Stimulated activated CD4-positive, alpha-beta T cell treated with anti-CD3 and anti-CD28 coated beads, Interleukin-2, amount 100 ng/mL, for 24 hours (primary cell): ENCODE data around the gene SLC22A13.
A peak's percentile ranks its signal among the peaks of the same experiment; 100 is the strongest.
"Not testable (repeated sequence)": the region's sequence is repeated elsewhere in the genome, so short reads cannot be mapped to it uniquely, and the experiment has no call there.

Experiments
- DNase-seq, 2 donors: peaks; one replicate each; pipeline ENCODE4 v3.0.0-alpha.2; 2020

Gene SLC22A13

DNA sequence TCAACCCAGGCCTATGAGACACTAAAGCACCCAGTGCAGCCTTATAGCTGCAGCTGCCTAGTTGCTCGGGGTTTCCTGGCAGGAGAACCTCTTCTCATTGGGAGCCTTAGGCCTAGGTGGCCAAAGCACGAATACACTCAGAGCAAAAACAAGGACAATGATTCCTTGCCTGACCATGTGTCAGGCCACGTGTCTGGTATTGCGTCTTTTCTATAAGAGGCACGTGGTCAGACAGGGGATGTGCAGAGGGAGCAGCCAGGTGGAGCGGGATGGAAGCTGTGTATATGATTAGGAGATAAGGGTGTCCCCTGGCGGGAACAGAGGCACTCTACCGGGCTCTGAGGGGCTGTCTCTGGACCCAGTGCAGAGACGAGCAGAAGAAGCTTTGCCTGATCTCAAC, 42.8 kb downstream of the SLC22A13 start:
- no peak for DNase-seq

- DNase-seq = no peak
Measured at GRCh38 chr3:38311476-38311875, 45.9 kb downstream of the SLC22A13 start.

DNA sequence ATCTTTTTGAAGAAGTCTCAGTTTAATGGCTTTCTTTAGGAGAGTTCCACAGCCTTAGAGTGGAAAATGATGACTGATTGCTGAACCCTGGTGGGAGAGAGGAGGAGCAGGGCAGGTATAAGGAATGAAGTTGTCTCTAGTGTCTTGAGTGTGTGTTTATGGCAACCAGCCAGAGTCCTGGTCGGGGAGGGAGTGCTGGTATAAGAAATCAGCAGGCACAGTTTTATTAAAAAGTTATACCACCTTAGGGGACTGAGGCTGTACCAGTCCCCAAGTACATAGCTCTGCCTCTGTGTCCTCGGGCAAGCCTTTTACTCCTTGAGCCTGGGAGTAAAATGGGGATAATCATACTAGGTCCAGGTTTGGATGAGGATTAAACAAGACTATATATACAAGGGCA, 46.3 kb downstream of the SLC22A13 start:
- DNase-seq = no peak

GRCh38 chr3:38312356-38312755, 46.7 kb downstream of the SLC22A13 start:
- DNase-seq = no peak

GRCh38 chr3:38313263-38313662, 47.7 kb downstream of the SLC22A13 start:
- no peak for DNase-seq

DNA sequence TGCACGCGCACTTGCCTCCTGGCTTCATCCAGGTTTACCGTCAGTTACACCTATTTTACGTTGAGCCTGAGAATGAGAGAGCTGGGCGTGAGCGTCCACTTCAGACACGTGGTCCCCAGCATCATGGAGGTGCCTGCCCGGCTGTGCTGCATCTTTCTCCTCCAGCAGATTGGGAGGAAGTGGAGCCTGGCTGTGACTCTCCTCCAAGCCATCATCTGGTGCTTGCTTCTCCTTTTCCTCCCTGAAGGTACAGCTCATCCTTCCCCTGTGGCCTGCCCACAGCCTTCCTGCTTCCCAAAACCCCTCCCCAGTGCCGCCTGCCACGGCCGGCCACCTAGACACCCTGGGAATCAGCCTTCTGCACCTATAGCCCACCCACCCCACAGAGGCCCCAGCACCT, 48.1 kb downstream of the SLC22A13 start:
- no peak for DNase-seq

DNA sequence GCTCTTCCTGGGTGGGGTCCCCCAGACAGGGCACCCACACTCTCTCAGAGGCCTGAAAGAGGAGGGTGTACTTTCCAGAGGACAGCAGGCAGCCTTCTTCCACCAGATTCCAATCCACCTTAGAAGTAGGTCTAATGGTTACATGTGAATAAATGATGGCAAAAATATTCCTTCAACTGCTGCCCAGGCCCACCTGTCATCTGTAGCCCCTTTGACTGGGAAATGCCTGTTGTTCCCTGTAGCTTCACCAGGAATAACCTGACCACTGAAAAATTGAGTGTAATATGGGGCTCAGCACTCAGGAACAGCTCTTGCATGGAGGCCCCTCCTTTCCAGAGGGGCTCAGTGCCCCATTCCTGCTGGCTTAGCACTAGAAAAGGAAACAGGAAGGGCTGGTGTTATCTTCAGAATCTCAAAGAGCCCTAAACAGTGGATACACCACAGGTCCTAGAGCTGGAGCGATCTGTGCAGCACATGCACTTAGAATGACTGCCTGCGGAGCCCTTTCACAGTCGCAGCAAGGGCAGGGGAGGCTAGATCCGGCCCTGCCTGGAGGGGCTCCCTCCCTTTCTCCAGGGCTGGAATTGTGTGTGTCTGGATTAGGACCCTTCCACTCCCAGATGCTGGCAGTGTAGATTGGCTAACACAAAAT, 48.6 kb downstream of the SLC22A13 start:
- no peak for DNase-seq

DNA sequence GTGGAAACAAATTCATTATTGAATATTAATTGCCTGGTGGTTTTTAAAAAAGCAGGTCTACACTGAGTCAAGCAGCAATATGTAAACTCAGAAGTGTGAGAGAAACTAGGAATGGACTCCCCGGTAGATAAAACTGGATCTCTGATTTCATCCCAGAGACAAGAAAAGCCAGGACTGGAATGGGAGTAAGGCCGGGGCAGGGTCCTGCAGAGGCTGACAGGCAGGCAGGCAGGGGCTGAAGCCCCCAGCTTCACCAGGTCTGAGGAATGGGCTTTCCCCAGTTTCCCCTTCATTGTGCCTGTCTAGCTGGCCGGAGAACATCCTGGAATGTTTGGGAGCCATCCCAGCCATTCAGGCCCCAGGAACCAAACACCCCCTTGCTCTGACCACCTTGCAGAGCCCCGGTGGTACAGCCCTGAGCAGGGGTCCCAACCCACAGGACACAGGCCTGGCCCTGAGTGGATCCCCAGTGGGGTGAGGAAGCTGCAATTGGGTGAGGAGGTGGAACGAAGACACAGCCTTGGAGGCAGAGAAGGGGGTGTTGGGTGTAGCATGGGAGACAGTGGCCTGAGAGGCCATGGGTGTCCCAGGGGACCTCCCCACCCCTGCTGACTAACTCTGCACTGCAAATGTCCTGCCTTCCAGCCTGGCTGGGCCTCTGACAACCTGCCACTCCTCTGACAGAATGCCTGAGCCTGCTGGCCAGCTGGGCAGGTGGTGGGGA, 49.3 kb downstream of the SLC22A13 start:
- no peak for DNase-seq

GRCh38 chr3:38315488-38316230, 50.0 kb downstream of the SLC22A13 start:
- DNase-seq = no peak

DNA sequence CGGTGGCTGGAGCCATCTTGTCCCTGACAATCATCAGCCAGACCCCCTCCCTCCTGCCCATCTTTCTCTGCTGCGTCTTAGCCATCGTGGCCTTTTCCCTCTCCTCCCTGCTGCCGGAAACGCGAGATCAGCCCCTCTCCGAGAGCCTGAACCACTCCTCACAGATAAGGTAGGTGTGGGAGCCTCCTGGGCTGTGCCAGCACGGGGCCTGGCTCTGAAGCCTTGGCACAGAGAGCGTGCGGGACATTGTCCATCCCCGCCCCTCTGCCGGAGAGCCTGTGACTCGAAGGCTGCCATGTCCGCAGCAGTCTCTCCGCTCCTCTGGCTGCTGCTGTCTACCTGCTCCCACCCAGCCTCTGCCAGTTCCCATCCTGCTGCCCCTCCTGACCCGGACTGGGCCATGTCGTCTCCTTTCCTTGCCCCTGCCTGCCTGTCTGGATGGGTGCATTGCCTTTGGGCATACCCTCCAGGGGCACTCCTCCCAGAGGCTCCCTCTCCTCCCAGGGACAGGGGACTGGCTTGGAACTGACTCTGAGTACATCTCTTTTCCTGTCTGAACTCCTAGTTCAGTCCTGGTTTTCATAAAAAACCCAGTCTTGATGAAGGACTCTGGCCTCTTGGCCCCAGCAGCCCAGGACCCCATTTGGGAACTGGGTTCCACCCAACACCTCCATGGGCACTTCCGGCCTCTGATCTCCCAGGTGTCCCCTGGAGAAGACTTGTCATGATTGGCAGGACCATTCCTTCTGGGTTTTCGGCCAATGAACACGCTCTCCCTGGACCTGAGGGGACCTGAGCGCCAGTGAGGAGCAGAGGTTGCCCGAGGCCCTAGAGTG, 51.0 kb downstream of the SLC22A13 start:
- no peak for DNase-seq

DNA sequence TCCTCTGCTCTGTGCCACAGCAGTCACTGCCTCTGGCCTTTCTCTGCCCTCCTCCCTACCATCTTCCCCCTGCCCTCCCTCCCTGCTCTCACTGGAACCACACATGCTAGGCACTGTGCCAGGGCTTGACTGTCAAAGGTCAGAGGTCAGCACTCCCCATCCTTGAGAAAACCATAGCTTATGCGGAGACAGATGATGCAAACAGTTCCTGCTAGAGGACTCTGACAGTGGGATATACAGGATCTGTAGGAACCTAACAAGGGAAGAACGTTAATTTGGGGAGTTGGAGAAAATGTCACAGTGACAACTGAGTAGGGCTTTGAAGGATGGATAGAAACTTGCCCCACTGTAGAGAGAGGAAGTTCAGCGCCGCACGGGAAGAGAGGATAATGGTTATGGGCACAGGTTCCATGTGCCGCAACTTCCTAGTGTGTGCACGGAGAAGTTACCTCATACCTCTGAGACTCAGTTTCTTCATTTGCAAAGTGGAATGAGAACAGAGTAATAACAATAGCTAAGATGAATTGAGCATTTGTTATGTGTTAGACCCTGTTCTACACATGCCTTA, 51.7 kb downstream of the SLC22A13 start:
- no peak for DNase-seq

GRCh38 chr3:38318766-38319671, 53.4 kb downstream of the SLC22A13 start:
- no peak for DNase-seq

DNA sequence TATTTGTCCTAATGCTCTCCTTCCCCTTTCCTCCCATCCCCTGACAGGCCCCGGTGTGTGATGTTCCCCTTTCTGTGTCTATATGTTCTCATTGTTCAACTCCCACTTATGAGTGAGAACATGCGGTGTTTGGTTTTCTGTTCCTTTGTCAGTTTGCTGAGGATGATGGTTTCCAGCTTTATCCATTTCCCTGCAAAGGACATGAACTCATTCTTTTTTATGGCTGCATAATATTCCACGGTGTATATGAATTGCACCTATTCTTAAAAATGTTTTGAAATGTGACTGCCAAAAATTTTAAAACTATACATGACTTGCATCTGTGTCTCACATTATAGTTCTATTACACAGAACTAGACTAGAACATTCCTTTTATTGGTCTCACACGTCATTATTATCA, 55.0 kb downstream of the SLC22A13 start:
- not testable (repeated sequence) for DNase-seq

- no peak for DNase-seq
Measured at GRCh38 chr3:38323060-38323459, 57.4 kb downstream of the SLC22A13 start.

DNA sequence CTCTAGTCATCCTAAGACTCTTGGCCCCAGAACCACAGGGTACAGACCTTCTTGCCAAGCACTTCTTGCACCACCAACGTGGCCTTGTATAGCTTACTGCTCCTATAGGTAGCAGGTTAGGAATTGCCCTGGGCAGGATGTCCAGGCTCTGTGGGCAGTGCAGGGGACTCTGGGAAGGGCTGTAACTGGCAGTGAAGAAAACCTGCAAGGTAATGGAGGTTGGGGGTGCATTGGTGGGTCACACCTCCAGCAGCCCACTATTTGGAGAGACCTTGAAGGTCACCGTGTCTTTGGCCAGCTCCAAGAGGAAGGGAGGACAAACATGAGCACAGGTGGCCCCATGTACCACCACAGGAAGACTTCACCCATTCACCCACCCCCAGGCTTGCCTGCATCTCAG, 59.6 kb downstream of the SLC22A13 start:
- DNase-seq = peak in 1 of 2 donors; percentile 1

DNA sequence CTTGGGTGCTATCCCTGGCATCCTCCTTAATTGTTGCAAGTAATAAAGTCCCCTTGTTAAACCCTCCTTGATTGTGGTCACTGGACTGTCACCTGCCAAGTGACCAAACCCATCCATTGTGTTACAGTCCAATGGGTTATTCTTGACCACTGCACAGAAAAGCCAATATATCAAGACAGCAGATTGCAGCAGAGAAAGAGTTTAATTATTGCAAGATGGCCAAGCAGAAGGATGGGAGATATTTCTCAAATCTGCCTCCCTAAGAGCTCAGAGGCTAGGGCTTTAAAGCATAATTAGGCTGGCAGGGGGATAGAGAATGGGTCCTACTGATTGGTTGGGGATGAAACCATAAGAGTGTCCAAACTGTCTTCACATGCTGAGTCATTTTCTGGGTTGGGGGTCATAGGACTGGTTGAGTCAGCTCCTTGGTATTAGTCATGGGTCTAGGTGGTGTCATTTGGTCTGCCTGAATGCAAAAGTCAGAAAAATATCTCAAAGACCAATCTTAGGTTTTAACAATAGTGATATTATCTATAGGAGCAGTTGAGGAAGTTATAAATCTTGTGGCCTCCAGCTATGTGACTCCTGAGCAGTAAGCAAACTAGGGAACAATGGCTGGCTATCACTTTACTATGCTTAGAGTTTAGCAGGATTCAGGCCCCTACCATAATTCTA, 61.9 kb downstream of the SLC22A13 start:
- no peak for DNase-seq
